Measurements from ENCODE around the gene ZNF532.

- TF ChIP-seq CTCF (IDR thresholded peaks at IDR 0.05; ENCODE audit: low read depth, low read length): no peak
- TF ChIP-seq EZH2phosphoT487 (IDR thresholded peaks at IDR 0.05; ENCODE audit: low read depth): no peak
Observed at GRCh38 chr18:58865033-58865590, 435 bp downstream of the ZNF532 start.

All from OCI-LY3 (cell line).